Spleen (tissue), 7 donors: ENCODE data around the gene PPP1R27.

ENCODE experiments used
- POLR2A ChIP-seq, 3 donors: fragments of 450-650 bp; IDR thresholded peaks; one replicate each; pipeline ENCODE4 v1.5.1; 2017; ENCODE audit warnings: antibody characterized with exemption in 3 of 3, mild to moderate bottlenecking in 1 of 3
- TF ChIP-seq, protein P1 (sequence below), 11 experiments: fragments of 200-600 bp in 7 of 11; fragments of 450-650 bp in 4 of 11; sonication (generic) in 4 of 11; IDR thresholded peaks in 8 of 11; conservative IDR thresholded peaks in 3 of 11; 1 replicate in 7 of 11; 2 replicates in 4 of 11; pipeline versions ENCODE4 v1.4.0 to v1.8.0; 2016 to 2021; ENCODE audit warnings: antibody characterized with exemption in 11 of 11, inconsistent platforms in 4 of 11, mild to moderate bottlenecking in 1 of 11
- donor health status: DM: no; HTN: no; CAD: no; lungs with moderate emphysema.
- donor health status: DM: no; HTN: no; CAD: no.
- donor health status: DM: no; HTN: no; CAD: no.

DNA sequence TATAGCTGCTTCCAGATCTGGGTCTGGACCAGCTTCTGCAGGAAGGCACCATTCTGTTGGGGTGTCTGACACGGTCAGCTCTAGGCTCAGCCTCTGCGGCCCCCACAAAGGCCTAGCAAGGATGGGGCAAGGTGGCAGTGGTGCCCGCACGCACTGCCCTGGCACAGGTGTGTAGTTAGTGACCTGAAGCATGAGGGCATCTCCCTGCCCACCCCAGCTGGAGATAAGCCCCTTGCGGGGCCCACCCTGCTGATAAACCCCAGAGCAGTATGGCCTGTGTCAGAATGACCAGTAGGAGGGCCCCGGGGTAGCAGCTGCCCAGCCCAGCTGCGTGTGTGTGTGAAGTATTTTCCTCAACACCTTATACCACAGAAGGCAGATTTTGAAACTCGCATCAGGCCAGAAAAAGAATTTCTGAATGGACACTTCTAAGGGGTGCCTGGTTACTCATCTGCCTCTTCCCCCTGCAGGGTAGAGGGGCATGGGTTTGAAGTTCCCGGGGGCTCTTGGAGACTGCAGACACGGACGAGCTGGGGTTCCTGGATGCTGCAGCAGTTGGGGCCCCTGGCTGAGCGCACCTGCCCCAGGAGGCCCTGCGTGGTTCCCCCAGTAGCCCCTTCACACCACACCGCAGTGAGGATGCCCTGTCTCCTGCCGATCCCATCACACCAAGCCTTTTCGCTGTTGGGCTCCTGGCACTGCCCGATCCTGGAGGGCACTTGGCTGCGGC is 31.8 kb upstream of the PPP1R27 start:
- TF ChIP-seq, protein P1, sequence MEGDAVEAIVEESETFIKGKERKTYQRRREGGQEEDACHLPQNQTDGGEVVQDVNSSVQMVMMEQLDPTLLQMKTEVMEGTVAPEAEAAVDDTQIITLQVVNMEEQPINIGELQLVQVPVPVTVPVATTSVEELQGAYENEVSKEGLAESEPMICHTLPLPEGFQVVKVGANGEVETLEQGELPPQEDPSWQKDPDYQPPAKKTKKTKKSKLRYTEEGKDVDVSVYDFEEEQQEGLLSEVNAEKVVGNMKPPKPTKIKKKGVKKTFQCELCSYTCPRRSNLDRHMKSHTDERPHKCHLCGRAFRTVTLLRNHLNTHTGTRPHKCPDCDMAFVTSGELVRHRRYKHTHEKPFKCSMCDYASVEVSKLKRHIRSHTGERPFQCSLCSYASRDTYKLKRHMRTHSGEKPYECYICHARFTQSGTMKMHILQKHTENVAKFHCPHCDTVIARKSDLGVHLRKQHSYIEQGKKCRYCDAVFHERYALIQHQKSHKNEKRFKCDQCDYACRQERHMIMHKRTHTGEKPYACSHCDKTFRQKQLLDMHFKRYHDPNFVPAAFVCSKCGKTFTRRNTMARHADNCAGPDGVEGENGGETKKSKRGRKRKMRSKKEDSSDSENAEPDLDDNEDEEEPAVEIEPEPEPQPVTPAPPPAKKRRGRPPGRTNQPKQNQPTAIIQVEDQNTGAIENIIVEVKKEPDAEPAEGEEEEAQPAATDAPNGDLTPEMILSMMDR (IDR thresholded peaks at IDR 0.05 in 8 of 11, conservative IDR thresholded peaks at IDR 0.05 in 3 of 11), result no peak
- TF ChIP-seq POLR2A (IDR thresholded peaks at IDR 0.05), result no peak
